B cell (primary cell): ENCODE data around the gene WDR90. TPM values are rescaled to one million over a fixed set of nuclear protein-coding genes. Genes with fewer than 3 reads are reported as not detected.

Experiments used
- ATAC-seq: fragments of 200-7000 bp; cut with Tn5 transposase; one replicate; pipeline ENCODE4 v1.10.0; 2021; ENCODE audit warnings: low read depth, mild to moderate bottlenecking, moderate number of reproducible peaks, moderate library complexity
- CTCF ChIA-PET: fragments of 350-600 bp; sonication (Branson Sonifier 250); formaldehyde crosslinking; loops from one replicate; lab custom pipeline; 2021; ENCODE audit warnings: antibody characterized with exemption, inconsistent platforms; lab: Charles Lee
- POLR2A ChIA-PET: fragments of 350-600 bp; sonication (Branson Sonifier 250); formaldehyde crosslinking; loops from one replicate; lab custom pipeline; 2021; ENCODE audit warnings: antibody characterized with exemption; lab: Charles Lee
- DNase-seq: peaks from one replicate; pipeline ENCODE4 v3.0.0; 2013
- H2AFZ ChIP-seq: 2 replicates; pipeline ENCODE4 v1.6.1; 2012; ENCODE audit warnings: mild to moderate bottlenecking, low read depth, low read length; ENCODE audit not compliant: insufficient read depth, poor library complexity, severe bottlenecking
- H3K27ac ChIP-seq, 2 donors: 1 replicate in 1 of 2; 2 replicates in 1 of 2; pipeline ENCODE4 v1.5.1; 2012 to 2013; ENCODE audit warnings: low read length in 2 of 2, mild to moderate bottlenecking in 2 of 2, moderate library complexity in 1 of 2
- H3K27me3 ChIP-seq, 4 experiments: fragments of 200-600 bp in 1 of 4; sonication (generic) in 1 of 4; replicated peaks in 1 of 4; 1 replicate in 2 of 4; 2 replicates in 2 of 4; pipeline versions ENCODE4 v1.6.1 to v1.7.0; 2013 to 2016; ENCODE audit warnings: low read length in 3 of 4, mild to moderate bottlenecking in 2 of 4, mixed read lengths in 1 of 4, moderate library complexity in 1 of 4; ENCODE audit not compliant: insufficient read depth in 4 of 4, control insufficient read depth in 3 of 4; ENCODE audit errors: control extremely low read depth in 1 of 4
- H3K36me3 ChIP-seq, 2 experiments: replicated peaks in 1 of 2; 1 replicate in 1 of 2; 2 replicates in 1 of 2; pipeline versions ENCODE4 v1.6.1 to v1.7.1; 2013; ENCODE audit warnings: low read length in 1 of 2; ENCODE audit not compliant: insufficient read depth in 2 of 2, control insufficient read depth in 1 of 2; ENCODE audit errors: control extremely low read depth in 1 of 2, extremely low read depth in 1 of 2
- H3K4me1 ChIP-seq, 2 donors: fragments of 200-600 bp in 1 of 2; sonication (generic) in 1 of 2; 1 replicate in 1 of 2; 2 replicates in 1 of 2; pipeline versions ENCODE4 v1.5.1 to v1.6.1; 2013 to 2017; ENCODE audit warnings: low read length in 2 of 2; ENCODE audit not compliant: control insufficient read depth in 2 of 2, insufficient read depth in 2 of 2
- H3K4me2 ChIP-seq: replicated peaks from 2 replicates; pipeline ENCODE3; 2012; ENCODE audit warnings: mild to moderate bottlenecking, low read depth, low read length; ENCODE audit not compliant: poor library complexity, severe bottlenecking
- H3K4me3 ChIP-seq, 5 experiments: fragments of 200-600 bp in 1 of 5; sonication (generic) in 1 of 5; 1 replicate in 3 of 5; 2 replicates in 2 of 5; pipeline versions ENCODE4 v1.5.1 to v1.7.0; 2011 to 2016; ENCODE audit warnings: low read length in 4 of 5, mild to moderate bottlenecking in 4 of 5, low read depth in 2 of 5, control low read depth in 1 of 5, moderate library complexity in 1 of 5; ENCODE audit not compliant: insufficient read depth in 1 of 5; ENCODE audit errors: control extremely low read depth in 1 of 5, extremely low read depth in 1 of 5
- H3K79me2 ChIP-seq: fragments of 200-600 bp; sonication (generic); one replicate; pipeline ENCODE4 v1.6.0; 2016; ENCODE audit warnings: low read length; ENCODE audit not compliant: control insufficient read depth, insufficient read depth
- H3K9ac ChIP-seq: fragments of 200-600 bp; sonication (generic); 2 replicates; pipeline ENCODE4 v1.6.1; 2017; ENCODE audit warnings: mild to moderate bottlenecking, low read length, moderate library complexity
- H3K9me3 ChIP-seq, 3 donors: one replicate each; pipeline versions ENCODE4 v1.6.1 to v1.7.1; 2013; ENCODE audit warnings: low read length in 2 of 3; ENCODE audit not compliant: control insufficient read depth in 2 of 3, insufficient read depth in 1 of 3; ENCODE audit errors: control extremely low read depth in 1 of 3
- H4K20me1 ChIP-seq: 2 replicates; pipeline ENCODE4 v1.6.0; 2012; ENCODE audit warnings: mild to moderate bottlenecking, low read length; ENCODE audit not compliant: insufficient read depth, control insufficient read depth, poor library complexity, severe bottlenecking
- H3K27ac Mint-ChIP-seq: one replicate; pipeline ENCODE4 v1.8.0; 2021; ENCODE audit warnings: mixed read lengths
- H3K27me3 Mint-ChIP-seq: one replicate; pipeline ENCODE4 v1.8.0; 2021; ENCODE audit warnings: mixed read lengths
- H3K4me1 Mint-ChIP-seq: one replicate; pipeline ENCODE4 v1.8.0; 2021; ENCODE audit warnings: mixed read lengths
- H3K4me3 Mint-ChIP-seq: one replicate; pipeline ENCODE4 v1.8.0; 2021; ENCODE audit warnings: mixed read lengths
- H3K9me3 Mint-ChIP-seq: one replicate; pipeline ENCODE4 v1.8.0; 2022; ENCODE audit warnings: mixed read lengths; ENCODE audit not compliant: insufficient read depth
- EZH2 ChIP-seq: IDR thresholded peaks from 2 replicates; pipeline ENCODE4 v1.6.1; 2012; ENCODE audit warnings: borderline replicate concordance, low read depth, mild to moderate bottlenecking, moderate library complexity, low read length; ENCODE audit not compliant: insufficient read depth, poor library complexity, severe bottlenecking
- WGBS: methylation state at CpG from one replicate; pipeline ENCODE4 v1.1.5; 2013; ENCODE audit warnings: missing lambda C conversion rate; ENCODE audit not compliant: insufficient coverage; 5-methylcytosine and 5-hydroxymethylcytosine counted together
- intact Hi-C: fragments of 100-400 bp; cut with micrococcal nuclease; formaldehyde crosslinking; loops from one replicate; pipeline ENCODE4 v1.10.0; 2022
- polyA plus RNA-seq: library from polyadenylated mRNA; depleted of rRNA; stranded (reverse); fragments of >200 nt; gene quantifications from 2 replicates; pipeline ENCODE4 v1.2.3, GENCODE V29; 2012
- total RNA-seq, 2 donors: library from RNA; stranded (reverse); fragments of 120-200 nt in 1 of 2; gene quantifications; 1 replicate in 1 of 2; 2 replicates in 1 of 2; pipeline versions ENCODE4 v1.2.3 to v1.2.4, GENCODE V29; 2013 to 2022
- TF ChIP-seq, protein P1 (sequence below): fragments of 200-600 bp; IDR thresholded peaks from one replicate; pipeline ENCODE4 v1.8.0; 2022; ENCODE audit warnings: antibody characterized with exemption, mild to moderate bottlenecking

The WDR90 gene
- total and polyA plus RNA-seq, 2 donors (not counting 1 experiment from before 2014, with no cell fraction given), result 23.1 to 34.7 TPM

DNA sequence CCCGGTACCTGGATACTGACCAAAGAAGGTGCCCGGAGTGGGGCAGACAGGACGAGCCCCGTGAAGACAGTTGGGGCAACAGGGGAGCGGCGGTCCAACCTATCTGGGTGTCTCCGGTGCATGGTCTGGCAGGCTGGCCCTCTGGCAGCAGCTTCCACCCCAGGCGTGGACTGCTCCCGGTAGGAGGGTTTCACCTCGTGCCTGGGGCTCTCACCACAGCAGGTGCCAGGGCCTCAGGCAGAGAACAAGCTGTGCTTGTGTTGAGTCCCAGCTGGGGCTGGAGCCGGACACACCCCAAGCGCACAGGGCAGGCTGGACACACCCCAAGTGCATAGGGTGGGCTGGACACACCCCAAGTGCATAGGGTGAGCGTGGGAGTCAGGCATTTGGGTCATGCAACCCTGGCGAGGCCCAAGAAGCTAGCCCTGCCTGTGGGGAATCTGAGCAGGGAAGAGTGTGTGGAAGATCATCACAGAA, 57.9 kb downstream of the WDR90 start:
- Mint-ChIP-seq H3K4me1 (peaks cover 1% of the 10 kb centered on the region), H3K27me3 (peaks cover 32% of the 10 kb centered on the region), H3K9me3 (no peaks in the 10 kb centered on the region), H3K27ac (no peak overlapping the region), H3K4me3 (no peak overlapping the region)
- Histone ChIP-seq H3K4me1 (peaks cover 10 to 12% of the 10 kb centered on the region in 2 donors), H3K9me3 (peaks cover 0 to 25% (median 0%) of the 10 kb centered on the region in 3 donors), H2AFZ (no peak overlapping the region), H3K36me3 (no peaks in the 10 kb centered on the region), H3K79me2 (no peaks in the 10 kb centered on the region), H3K27ac (no peak overlapping the region), H4K20me1 (no peaks in the 10 kb centered on the region), H3K4me2 (no peak overlapping the region), H3K27me3 (peaks cover 0 to 84% (median 40%) of the 10 kb centered on the region in 4 experiments), H3K9ac (no peak overlapping the region), H3K4me3 (no peak overlapping the region)
- TF ChIP-seq EZH2, result no peak
- TF ChIP-seq, protein P1, sequence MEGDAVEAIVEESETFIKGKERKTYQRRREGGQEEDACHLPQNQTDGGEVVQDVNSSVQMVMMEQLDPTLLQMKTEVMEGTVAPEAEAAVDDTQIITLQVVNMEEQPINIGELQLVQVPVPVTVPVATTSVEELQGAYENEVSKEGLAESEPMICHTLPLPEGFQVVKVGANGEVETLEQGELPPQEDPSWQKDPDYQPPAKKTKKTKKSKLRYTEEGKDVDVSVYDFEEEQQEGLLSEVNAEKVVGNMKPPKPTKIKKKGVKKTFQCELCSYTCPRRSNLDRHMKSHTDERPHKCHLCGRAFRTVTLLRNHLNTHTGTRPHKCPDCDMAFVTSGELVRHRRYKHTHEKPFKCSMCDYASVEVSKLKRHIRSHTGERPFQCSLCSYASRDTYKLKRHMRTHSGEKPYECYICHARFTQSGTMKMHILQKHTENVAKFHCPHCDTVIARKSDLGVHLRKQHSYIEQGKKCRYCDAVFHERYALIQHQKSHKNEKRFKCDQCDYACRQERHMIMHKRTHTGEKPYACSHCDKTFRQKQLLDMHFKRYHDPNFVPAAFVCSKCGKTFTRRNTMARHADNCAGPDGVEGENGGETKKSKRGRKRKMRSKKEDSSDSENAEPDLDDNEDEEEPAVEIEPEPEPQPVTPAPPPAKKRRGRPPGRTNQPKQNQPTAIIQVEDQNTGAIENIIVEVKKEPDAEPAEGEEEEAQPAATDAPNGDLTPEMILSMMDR, result no peak
- ATAC-seq, result no peak
- ChIA-PET POLR2A (no interaction called here), CTCF (interaction anchor here (1.2 to 1.3 kb wide), 2 partner anchors 9 to 34 kb away, joined by 3 read pairs; partner anchors contain the start of gene CIAO3)
- intact Hi-C loops, result no loop called here
- 54% methylated on average over 13 of the region's 14 CpGs for WGBS
- DNase-seq, result no peak

DNA sequence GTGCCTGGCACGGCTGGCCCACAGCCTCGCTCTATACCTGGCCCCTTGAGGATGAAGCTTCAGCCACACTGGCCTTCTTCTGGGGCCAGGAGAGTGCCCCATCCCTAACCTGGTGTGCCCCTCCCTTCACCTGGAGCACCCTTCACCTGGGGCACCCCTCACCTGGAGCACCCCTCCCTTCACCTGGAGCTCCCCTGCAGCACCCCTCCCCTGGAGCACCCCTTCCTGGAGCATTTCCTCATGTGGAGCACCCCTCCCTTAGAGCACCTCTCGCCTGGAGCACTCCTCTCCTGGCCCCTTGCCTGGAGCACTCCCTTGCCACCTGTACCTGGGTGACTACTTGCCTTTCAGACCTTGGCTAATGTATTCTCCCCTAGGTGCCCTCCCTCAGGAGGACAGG, 58.9 kb downstream of the WDR90 start:
- peaks cover 0 to 25% (median 0%) of the 10 kb centered on the region in 3 donors for H3K9me3 ChIP-seq
- no peak overlapping the region for H3K9ac ChIP-seq
- intact Hi-C loops, result no loop called here
- 62% methylated on average over 3 of the region's 3 CpGs for WGBS
- peaks cover 27% of the 10 kb centered on the region for H3K27me3 Mint-ChIP-seq
- no peak overlapping the region for H3K27ac Mint-ChIP-seq
- H3K4me1 ChIP-seq, result peaks cover 10 to 12% of the 10 kb centered on the region in 2 donors
- H3K4me3 ChIP-seq, result no peak overlapping the region
- H3K4me2 ChIP-seq, result no peak overlapping the region
- ATAC-seq (no peak), DNase-seq (no peak)
- H3K27me3 ChIP-seq, result peaks cover 0 to 78% (median 38%) of the 10 kb centered on the region in 4 experiments
- no peaks in the 10 kb centered on the region for H4K20me1 ChIP-seq
- ChIA-PET POLR2A (no interaction called here), CTCF (interaction anchor here (1.2 to 1.3 kb wide), 2 partner anchors 8 to 33 kb away, joined by 3 read pairs; partner anchors contain the start of gene CIAO3)
- no peaks in the 10 kb centered on the region for H3K79me2 ChIP-seq
- no peak overlapping the region for H2AFZ ChIP-seq
- no peaks in the 10 kb centered on the region for H3K36me3 ChIP-seq
- TF ChIP-seq, protein P1, result no peak
- TF ChIP-seq EZH2, result no peak
- no peak overlapping the region for H3K4me3 Mint-ChIP-seq
- no peak overlapping the region for H3K27ac ChIP-seq
- H3K9me3 Mint-ChIP-seq, result no peaks in the 10 kb centered on the region
- H3K4me1 Mint-ChIP-seq, result peaks cover 4% of the 10 kb centered on the region
